Spinal cord (tissue), 10 donors: ENCODE measurements around the gene NAA80. TPM values are rescaled to one million over a fixed set of nuclear protein-coding genes. Genes with fewer than 3 reads are reported as not detected.

Experiments
- DNase-seq, 6 donors: peaks; one replicate each; pipeline versions ENCODE4 v3.0.0 to v3.0.0-alpha.2; 2013 to 2015; ENCODE audit warnings: low spot score in 6 of 6, low read depth in 4 of 6
- H3K27ac ChIP-seq: one replicate; pipeline ENCODE4 v1.5.1; 2013; ENCODE audit warnings: low read depth, low read length, control low read depth
- H3K27me3 ChIP-seq: one replicate; pipeline ENCODE4 v1.6.1; 2013; ENCODE audit warnings: low read length; ENCODE audit not compliant: control insufficient read depth, insufficient read depth
- H3K36me3 ChIP-seq: one replicate; pipeline ENCODE4 v1.6.1; 2013; ENCODE audit warnings: low read length; ENCODE audit not compliant: control insufficient read depth, insufficient read depth
- H3K4me1 ChIP-seq: one replicate; pipeline ENCODE4 v1.6.1; 2013; ENCODE audit warnings: low read length; ENCODE audit not compliant: control insufficient read depth, insufficient read depth
- H3K4me3 ChIP-seq: one replicate; pipeline ENCODE4 v1.5.1; 2013; ENCODE audit warnings: low read depth, low read length, control low read depth
- H3K9me3 ChIP-seq: one replicate; pipeline ENCODE4 v1.6.1; 2013; ENCODE audit warnings: low read length; ENCODE audit not compliant: control insufficient read depth, insufficient read depth
- WGBS: methylation state at CpG from one replicate; pipeline ENCODE4 v1.1.5; 2013; ENCODE audit warnings: missing lambda C conversion rate; ENCODE audit not compliant: insufficient coverage; 5-methylcytosine and 5-hydroxymethylcytosine counted together
- polyA plus RNA-seq, 2 donors: library from polyadenylated mRNA; unstranded; fragments of 120-200 nt; gene quantifications; one replicate each; pipeline ENCODE4 v1.2.1, GENCODE V29; 2013; ENCODE audit not compliant: insufficient read length in 2 of 2
- total RNA-seq, 2 donors: library from RNA; depleted of rRNA in 1 of 2; stranded (reverse); fragments of 120-200 nt in 1 of 2; fragments of >200 nt in 1 of 2; gene quantifications; one replicate each; pipeline versions ENCODE4 v1.2.3 to v1.2.4, GENCODE V29; 2013 to 2014
- donor health status: healthy.

Gene NAA80
- total and polyA plus RNA-seq, 4 donors, result 4.6 to 24.4 (median 13.5) TPM

DNA sequence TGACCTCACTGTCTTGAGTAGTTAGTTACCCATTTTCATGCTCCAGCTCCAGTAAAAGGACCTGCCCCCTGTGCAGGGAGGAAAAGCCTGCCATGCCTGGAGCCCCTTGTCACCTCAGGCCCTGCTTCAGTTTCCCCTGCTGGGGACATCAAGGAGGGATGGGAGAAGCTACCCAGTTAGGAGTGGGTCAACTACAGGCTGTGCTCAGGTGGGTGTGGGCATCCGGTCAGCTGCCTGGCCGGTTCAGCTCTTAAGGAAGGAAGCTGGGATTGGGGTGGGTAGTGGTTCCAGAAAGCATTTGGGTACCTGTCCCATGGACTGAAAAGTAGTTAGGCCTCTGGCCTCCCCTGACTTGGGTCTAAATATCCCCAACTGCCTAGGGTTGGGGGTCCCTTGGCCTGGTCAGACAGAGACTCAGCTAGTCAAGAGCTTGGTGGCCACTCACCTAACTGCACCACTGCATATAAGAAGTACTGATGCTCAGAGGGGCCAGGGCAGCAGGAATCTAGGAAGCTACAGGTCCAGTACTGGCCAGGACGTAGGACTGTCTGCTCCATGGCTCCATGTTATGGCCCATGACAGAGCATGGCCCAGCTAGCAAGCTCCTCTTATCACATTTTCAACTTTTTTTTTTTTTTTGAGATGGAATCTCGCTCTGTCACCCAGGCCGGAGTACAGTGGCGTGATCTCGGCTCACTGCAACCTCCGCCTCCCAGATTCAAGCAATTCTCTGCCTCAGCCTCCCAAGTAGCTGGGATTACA, 19.8 kb downstream of the NAA80 start:
- no peak for DNase-seq
- Histone ChIP-seq H3K27me3 (peaks cover 27% of the 10 kb centered on the region), H3K4me3 (no peak overlapping the region), H3K9me3 (no peaks in the 10 kb centered on the region), H3K4me1 (peaks cover 24% of the 10 kb centered on the region), H3K36me3 (peaks cover 18% of the 10 kb centered on the region), H3K27ac (no peak overlapping the region)
- 100% methylated on average over 3 of the region's 8 CpGs for WGBS

DNA sequence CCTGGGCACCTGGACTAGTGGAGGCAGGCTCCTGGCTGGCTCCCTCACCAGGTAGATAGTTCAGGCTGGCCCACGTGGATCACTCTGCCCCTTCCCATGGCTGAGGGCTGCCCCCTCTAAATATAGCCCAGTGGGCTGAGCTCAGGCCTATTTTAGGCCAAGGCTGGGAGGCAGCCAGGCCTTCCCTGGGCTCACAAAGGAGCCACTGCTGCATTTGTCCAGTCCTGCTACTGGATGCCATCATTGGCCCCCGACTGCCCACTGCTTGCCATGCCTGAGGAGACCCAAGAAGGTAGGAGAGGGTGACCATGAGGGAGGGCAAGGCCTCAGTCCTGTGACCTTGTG, 20.4 kb downstream of the NAA80 start, which contains the start of gene LSMEM2:
Gene LSMEM2, plus strand, starts transcription at position 208 of the 345 bp plus-strand sequence. Its CDS starts 27 bp downstream, at position 235.
- Histone ChIP-seq H3K4me3 (no peak within 1 kb of the TSS), H3K27me3 (peaks cover 33% of the 10 kb centered on the region), H3K9me3 (no peaks in the 10 kb centered on the region), H3K4me1 (peaks cover 29% of the 10 kb centered on the region), H3K27ac (no peak within 1 kb of the TSS), H3K36me3 (peaks cover 18% of the 10 kb centered on the region)
- no peak for DNase-seq
- 50% methylated on average over 2 of the region's 2 CpGs for WGBS

DNA sequence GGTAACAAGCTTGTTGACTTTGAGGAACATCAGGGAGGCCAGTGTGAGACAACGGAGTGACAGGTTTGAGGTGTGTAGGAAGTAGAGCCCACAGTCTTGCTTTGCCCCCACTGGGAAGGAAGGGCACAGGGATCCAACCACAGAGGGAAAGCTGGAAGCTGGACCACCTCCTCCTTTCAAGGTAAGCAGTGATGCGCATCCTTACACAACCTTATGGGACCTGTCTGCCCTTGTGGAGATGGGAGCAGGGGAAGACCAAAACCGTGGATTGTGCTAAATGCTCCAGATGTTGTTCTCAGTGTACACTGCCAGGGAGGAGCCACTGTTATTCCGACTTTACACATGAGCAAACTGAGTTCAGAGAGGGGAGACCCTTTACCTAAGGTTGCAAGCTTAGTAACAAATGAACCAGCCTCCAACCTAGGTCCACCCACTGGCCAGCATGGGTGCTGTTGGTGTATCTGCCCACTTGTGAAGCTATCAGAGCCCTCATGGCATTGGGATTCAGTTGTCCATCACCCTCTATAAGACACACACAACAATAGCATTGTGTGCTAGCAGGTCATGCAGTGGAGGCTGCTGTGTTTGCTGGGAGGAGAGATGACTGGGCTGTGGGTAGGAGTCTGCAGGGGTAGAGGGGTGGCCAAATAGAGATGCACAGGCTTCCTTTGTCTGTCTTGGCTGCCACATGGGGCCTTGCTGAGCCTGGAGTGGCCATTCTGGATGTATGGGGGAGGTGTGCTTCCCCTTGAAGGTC, 20.9 kb downstream of the NAA80 start:
- no peak for DNase-seq
- Histone ChIP-seq H3K9me3 (no peaks in the 10 kb centered on the region), H3K36me3 (peaks cover 19% of the 10 kb centered on the region), H3K4me3 (no peak overlapping the region), H3K27ac (no peak overlapping the region), H3K27me3 (peaks cover 39% of the 10 kb centered on the region), H3K4me1 (peaks cover 35% of the 10 kb centered on the region)
- WGBS, result 94% methylated on average over 3 of the region's 4 CpGs

DNA sequence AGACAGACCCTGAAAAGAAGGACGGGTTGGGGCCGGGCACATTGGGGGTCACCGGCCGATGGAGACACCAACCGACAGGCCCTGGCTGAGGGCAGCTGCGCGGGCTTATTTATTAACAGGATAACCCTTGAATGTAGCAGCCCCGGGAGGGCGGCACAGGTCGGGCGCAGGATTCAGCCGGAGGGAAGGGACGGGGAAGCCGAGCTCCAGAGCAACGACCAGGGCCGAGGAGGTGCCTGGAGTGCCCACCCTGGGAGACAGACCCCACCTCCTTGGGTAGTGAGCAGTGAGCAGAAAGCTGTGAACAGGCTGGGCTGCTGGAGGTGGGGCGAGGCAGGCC, 22.5 kb downstream of the NAA80 start:
- Histone ChIP-seq H3K27me3 (peaks cover 43% of the 10 kb centered on the region), H3K4me3 (no peak overlapping the region), H3K4me1 (peaks cover 43% of the 10 kb centered on the region), H3K27ac (no peak overlapping the region), H3K36me3 (peaks cover 20% of the 10 kb centered on the region), H3K9me3 (no peaks in the 10 kb centered on the region)
- WGBS, result 70% methylated on average over 17 of the region's 17 CpGs
- no peak for DNase-seq

DNA sequence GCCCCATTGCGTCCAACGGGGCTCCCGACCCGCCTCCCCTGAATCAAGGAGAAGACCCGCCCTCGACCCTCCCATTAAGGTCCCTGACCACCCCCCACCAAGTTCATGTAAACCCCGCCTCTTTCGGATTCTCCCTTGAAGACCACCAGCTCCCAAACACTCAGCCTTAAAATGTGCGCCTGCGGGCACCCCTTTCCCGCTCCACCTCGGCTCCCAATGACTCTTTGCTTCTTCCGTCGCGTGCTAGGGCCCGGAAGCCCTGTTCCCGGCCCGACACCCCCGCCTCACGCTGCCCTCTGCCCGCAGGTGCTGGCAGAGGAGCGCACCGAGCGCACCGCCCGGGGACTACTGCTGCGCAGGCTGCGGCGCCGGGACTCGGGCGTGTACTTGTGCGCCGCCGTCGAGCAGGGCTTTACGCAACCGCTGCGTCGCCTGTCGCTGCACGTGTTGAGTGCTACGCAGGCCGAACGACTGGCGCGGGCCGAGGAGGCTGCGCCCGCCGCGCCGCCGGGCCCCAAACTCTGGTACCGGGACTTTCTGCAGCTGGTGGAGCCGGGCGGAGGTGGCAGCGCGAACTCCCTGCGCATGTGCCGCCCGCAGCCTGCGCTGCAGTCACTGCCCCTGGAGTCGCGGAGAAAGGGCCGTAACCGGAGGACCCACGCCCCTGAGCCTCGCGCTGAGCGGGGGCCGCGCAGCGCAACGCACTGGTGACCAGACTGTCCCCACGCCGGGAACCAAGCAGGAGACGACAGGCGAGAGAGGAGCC, 23.0 kb downstream of the NAA80 start:
- no peaks in the 10 kb centered on the region for H3K9me3 ChIP-seq
- DNase-seq, result no peak
- peaks cover 47% of the 10 kb centered on the region for H3K4me1 ChIP-seq
- WGBS, result 24% methylated on average over 79 of the region's 79 CpGs
- no peak overlapping the region for H3K27ac ChIP-seq
- H3K4me3 ChIP-seq, result no peak overlapping the region
- peaks cover 43% of the 10 kb centered on the region for H3K27me3 ChIP-seq
- peaks cover 22% of the 10 kb centered on the region for H3K36me3 ChIP-seq

DNA sequence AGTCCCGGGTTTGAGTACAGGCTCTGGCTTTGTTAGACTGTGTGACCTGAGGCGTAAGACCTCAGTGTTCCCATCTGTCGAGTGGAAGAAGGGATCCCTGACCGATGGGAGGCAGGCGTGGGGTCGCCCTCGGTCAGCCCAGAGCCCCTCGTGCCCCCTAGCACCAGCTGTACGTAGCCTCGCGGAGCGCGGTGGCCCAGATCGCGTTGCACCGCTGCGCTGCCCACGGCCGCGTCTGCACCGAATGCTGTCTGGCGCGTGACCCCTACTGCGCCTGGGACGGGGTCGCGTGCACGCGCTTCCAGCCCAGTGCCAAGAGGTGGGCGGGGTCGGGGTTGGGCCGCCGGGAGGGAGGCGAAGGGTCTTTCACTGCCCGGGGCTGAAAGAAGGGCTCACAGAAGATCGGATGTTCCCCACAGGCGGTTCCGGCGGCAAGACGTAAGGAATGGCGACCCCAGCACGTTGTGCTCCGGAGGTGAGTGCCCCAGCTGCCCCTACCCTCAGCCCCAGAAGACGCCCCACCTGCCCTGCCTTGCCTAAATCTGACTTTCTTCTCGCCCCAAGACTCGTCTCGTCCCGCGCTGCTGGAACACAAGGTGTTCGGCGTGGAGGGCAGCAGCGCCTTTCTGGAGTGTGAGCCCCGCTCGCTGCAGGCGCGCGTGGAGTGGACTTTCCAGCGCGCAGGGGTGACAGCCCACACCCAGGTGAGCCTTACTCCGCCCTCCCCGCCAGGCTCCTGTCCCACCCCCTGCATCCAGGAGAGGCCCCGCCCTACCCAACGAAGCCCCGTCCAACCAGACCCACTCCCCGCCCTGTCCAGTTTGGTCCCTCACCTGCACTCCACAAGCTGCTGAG, 23.8 kb downstream of the NAA80 start:
- DNase-seq, result no peak
- H3K4me3 ChIP-seq, result no peak overlapping the region
- H3K36me3 ChIP-seq, result peaks cover 30% of the 10 kb centered on the region
- H3K9me3 ChIP-seq, result no peaks in the 10 kb centered on the region
- 14% methylated on average over 65 of the region's 65 CpGs for WGBS
- peaks cover 55% of the 10 kb centered on the region for H3K4me1 ChIP-seq
- H3K27me3 ChIP-seq, result peaks cover 43% of the 10 kb centered on the region
- H3K27ac ChIP-seq, result no peak overlapping the region

DNA sequence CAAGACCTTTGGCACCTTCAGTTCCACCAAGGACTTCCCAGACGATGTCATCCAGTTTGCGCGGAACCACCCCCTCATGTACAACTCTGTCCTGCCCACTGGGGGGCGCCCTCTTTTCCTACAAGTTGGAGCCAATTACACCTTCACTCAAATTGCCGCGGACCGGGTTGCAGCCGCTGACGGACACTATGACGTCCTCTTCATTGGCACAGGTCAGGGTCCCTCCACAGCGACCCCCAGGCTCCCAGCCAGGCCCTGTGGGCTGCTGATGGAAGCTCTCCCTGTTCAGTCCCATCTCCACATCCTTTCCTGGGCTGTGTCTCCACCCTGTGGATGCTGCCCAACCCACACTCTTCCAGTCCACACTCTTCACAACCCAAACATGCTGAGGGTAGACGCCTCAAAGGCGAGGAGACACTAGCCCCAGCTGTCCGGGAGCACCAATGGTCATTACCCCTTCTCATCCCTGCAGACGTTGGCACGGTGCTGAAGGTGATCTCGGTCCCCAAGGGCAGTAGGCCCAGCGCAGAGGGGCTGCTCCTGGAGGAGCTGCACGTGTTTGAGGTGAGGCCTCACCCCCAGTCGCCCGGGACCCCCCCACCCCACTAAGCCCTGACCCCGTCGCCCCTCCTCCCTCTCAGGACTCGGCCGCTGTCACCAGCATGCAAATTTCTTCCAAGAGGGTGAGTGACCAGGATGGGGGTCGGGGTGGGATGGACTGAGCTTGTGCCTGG, 24.7 kb downstream of the NAA80 start:
- Histone ChIP-seq H3K36me3 (peaks cover 34% of the 10 kb centered on the region), H3K4me3 (no peak overlapping the region), H3K4me1 (peaks cover 63% of the 10 kb centered on the region), H3K27me3 (peaks cover 43% of the 10 kb centered on the region), H3K27ac (no peak overlapping the region), H3K9me3 (no peaks in the 10 kb centered on the region)
- peak in 1 of 6 donors; percentile 39 for DNase-seq
- WGBS, result 17% methylated on average over 18 of the region's 26 CpGs

DNA sequence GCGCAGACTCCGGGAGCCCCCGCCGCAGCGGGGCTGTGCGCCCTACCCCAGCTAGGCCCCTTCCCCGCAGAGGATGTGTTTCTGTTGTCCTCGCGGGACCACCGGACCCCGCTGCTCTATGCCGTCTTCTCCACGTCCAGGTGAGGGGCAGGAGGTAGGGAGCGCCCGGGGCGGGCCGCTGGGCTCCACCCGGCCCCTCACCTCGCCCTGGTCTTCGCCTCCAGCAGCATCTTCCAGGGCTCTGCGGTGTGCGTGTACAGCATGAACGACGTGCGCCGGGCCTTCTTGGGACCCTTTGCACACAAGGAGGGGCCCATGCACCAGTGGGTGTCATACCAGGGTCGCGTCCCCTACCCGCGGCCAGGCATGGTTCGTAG, 25.5 kb downstream of the NAA80 start:
- peak overlapping the region; percentile 64 for H3K27ac ChIP-seq
- no peak for DNase-seq
- H3K36me3 ChIP-seq, result peaks cover 34% of the 10 kb centered on the region
- peaks cover 66% of the 10 kb centered on the region for H3K4me1 ChIP-seq
- WGBS, result 34% methylated on average over 26 of the region's 31 CpGs
- H3K9me3 ChIP-seq, result no peaks in the 10 kb centered on the region
- H3K4me3 ChIP-seq, result peak overlapping the region; percentile 42
- peaks cover 43% of the 10 kb centered on the region for H3K27me3 ChIP-seq
